ENCODE measurements around the gene PDLIM1.
A peak's percentile ranks its signal among the peaks of the same experiment; 100 is the strongest.

The PDLIM1 gene

DNA sequence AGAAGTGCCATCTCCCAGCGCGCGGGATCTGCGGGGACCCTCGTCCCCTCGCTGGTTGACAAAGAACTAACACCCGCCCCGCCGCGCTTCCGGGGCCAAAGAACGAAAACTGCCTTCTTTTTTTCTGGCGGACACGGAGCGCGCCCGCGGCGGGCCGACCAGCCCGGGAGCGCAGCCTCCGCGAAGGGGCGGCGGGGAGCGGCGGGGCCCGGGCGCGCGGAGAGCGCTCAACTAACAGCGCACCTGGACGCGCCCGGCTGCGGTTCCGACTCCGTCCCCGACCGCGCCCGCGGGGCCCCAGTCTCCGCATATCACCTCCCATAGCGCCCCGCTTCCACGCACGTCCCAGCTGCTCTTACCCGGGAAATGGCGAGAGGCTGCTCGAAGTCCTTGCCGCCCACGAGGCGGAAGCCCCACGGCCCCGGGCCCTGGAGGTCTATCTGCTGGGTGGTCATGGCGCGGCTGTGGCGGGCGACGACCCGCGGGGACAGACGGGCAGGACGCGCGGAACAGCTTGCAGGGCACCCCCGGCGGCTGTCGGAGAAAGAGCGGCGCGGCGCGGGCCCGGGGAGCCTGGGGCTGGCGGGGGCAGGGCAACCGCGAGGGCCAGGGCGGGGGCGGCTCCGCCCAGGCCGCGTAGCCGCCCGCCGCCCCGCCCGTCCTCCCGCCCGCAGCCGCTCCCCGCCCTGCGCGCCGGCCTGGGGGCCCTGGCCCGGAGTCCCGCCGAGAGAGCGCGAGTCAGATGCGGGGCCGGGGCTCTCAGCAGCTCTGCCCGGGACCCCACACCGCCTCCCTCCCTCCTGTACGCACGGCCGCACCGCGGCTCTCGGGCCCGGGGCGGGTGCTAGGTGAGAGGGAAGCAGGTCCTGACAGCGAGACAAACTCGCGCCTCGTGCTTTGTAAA, at the start of gene PDLIM1:
Gene PDLIM1, minus strand, starts transcription at position 543 of the 904 bp plus-strand sequence. Its CDS starts 88 bp downstream, at position 455.
- peak within 1 kb of the TSS; percentile 82 for H2AFZ ChIP-seq (ENCODE audit: low read length)
- peak within 1 kb of the TSS; percentile 92 for H3K4me3 ChIP-seq (ENCODE audit: low read length)
- H3K9me3 ChIP-seq (replicated peaks; ENCODE audit: insufficient read depth, low read length): no peaks in the 10 kb centered on the region
- H3K9ac ChIP-seq (ENCODE audit: low read length): peak within 1 kb of the TSS; percentile 90
- peaks cover 54% of the 10 kb centered on the region for H3K4me1 ChIP-seq (ENCODE audit: low read length)
- peak within 1 kb of the TSS; percentile 63; the same call in 1 of the 2 replicates for H3K27ac ChIP-seq (ENCODE audit: low read length)
- no peak for TF ChIP-seq EZH2phosphoT487 (IDR thresholded peaks at IDR 0.05; ENCODE audit: low read length)
- peak; percentile 31 for TF ChIP-seq CTCF (IDR thresholded peaks at IDR 0.05; ENCODE audit: low read length)
- peaks cover 42% of the 10 kb centered on the region for H3F3A ChIP-seq (ENCODE audit: insufficient read depth, low read length)
- peak within 1 kb of the TSS; percentile 92 for H3K4me2 ChIP-seq (ENCODE audit: low read depth, low read length)
- no peaks in the 10 kb centered on the region for H4K20me1 ChIP-seq (ENCODE audit: insufficient read depth, low read length)
- H3K9me2 ChIP-seq (replicated peaks; ENCODE audit: insufficient read depth, low read length): no peaks in the 10 kb centered on the region
- DNase-seq: peak; percentile 80
- no peaks in the 10 kb centered on the region for H3K36me3 ChIP-seq (replicated peaks; ENCODE audit: insufficient read depth, low read length)
- H3K79me2 ChIP-seq (ENCODE audit: low read length): peaks cover 47% of the 10 kb centered on the region
- H3K27me3 ChIP-seq (replicated peaks; ENCODE audit: insufficient read depth, low read length): no peaks in the 10 kb centered on the region

DNA sequence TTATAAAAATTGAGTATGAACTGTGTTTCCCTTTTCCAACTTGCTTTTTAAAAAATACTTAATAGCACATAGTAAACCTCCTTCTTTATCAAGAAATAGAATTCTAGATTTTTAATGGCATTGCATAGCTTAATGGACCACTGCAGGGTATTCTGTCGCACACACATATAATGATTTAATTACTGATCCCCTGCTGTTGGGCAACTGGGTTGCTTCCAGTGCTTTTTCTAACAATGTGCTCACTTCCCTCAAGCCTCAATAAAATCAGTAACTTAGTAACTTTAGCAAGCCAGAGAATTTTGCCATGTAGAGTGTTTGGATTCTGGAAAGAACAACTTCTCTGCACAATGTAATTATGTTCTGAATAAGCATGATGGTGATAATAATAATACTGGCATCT, 49.1 kb upstream of the PDLIM1 start:
- Histone ChIP-seq H3K4me3 (ENCODE audit: low read length) (no peak overlapping the region), H3K9me3 (replicated peaks; ENCODE audit: insufficient read depth, low read length) (no peaks in the 10 kb centered on the region), H3K27me3 (replicated peaks; ENCODE audit: insufficient read depth, low read length) (no peaks in the 10 kb centered on the region), H4K20me1 (ENCODE audit: insufficient read depth, low read length) (no peaks in the 10 kb centered on the region), H2AFZ (ENCODE audit: low read length) (no peak overlapping the region), H3K36me3 (replicated peaks; ENCODE audit: insufficient read depth, low read length) (no peaks in the 10 kb centered on the region), H3K4me1 (ENCODE audit: low read length) (no peaks in the 10 kb centered on the region), H3F3A (ENCODE audit: insufficient read depth, low read length) (no peaks in the 10 kb centered on the region), H3K9ac (ENCODE audit: low read length) (no peak overlapping the region), H3K9me2 (replicated peaks; ENCODE audit: insufficient read depth, low read length) (no peaks in the 10 kb centered on the region), H3K4me2 (ENCODE audit: low read depth, low read length) (no peak overlapping the region), H3K79me2 (ENCODE audit: low read length) (no peaks in the 10 kb centered on the region), H3K27ac (ENCODE audit: low read length) (no peak overlapping the region)
- DNase-seq: no peak
- no peak for TF ChIP-seq CTCF (IDR thresholded peaks at IDR 0.05; ENCODE audit: low read length)
- no peak for TF ChIP-seq EZH2 (optimal IDR thresholded peaks at IDR 0.05; ENCODE audit: low read depth, low read length)
- TF ChIP-seq EZH2phosphoT487 (IDR thresholded peaks at IDR 0.05; ENCODE audit: low read length): no peak

DNA sequence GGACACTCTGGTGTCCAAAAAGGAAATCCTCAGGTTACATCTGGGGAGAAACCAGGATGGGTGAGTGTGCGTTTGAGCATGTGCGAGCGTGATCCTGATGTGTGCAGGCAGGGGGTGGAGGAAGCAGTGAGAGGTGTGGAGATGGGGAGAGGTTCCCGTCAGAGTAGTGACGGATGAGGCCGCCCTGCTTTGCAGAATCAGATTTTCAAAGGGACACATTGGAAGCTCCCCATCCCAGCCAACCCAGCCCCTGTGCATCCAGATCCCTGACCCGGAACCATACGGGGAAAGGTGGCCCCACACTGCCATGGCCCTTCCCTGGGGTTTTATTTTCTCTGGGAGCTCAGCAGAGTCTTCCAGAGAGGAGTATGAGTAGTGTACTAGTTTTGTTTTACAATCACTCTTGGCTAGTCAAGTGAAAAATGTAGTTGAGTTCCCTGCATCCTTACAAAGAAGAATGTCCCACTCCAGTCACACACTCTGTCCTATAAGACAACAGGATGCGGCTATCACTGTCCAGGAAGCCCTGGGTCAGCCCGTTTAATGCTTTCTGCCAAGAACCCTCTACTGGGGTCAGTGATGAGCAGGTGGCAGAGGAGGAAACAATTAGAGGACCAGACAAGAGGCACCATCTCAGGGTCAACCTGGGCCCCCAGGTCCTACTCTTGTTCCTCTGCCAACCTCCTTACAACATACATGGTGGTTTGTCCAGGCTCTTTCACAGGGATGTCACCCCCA, 46.8 kb upstream of the PDLIM1 start:
- no peak for TF ChIP-seq EZH2 (optimal IDR thresholded peaks at IDR 0.05; ENCODE audit: low read depth, low read length)
- TF ChIP-seq EZH2phosphoT487 (IDR thresholded peaks at IDR 0.05; ENCODE audit: low read length): no peak
- no peak for TF ChIP-seq CTCF (IDR thresholded peaks at IDR 0.05; ENCODE audit: low read length)
- no peaks in the 10 kb centered on the region for H3K9me3 ChIP-seq (replicated peaks; ENCODE audit: insufficient read depth, low read length)
- no peaks in the 10 kb centered on the region for H3K79me2 ChIP-seq (ENCODE audit: low read length)
- no peak overlapping the region for H3K27ac ChIP-seq (ENCODE audit: low read length)
- H4K20me1 ChIP-seq (ENCODE audit: insufficient read depth, low read length): no peaks in the 10 kb centered on the region
- no peaks in the 10 kb centered on the region for H3K27me3 ChIP-seq (replicated peaks; ENCODE audit: insufficient read depth, low read length)
- H3K4me2 ChIP-seq (ENCODE audit: low read depth, low read length): no peak overlapping the region
- no peaks in the 10 kb centered on the region for H3K36me3 ChIP-seq (replicated peaks; ENCODE audit: insufficient read depth, low read length)
- DNase-seq: no peak
- no peaks in the 10 kb centered on the region for H3K9me2 ChIP-seq (replicated peaks; ENCODE audit: insufficient read depth, low read length)
- no peak overlapping the region for H3K4me3 ChIP-seq (ENCODE audit: low read length)
- H3F3A ChIP-seq (ENCODE audit: insufficient read depth, low read length): no peaks in the 10 kb centered on the region
- no peaks in the 10 kb centered on the region for H3K4me1 ChIP-seq (ENCODE audit: low read length)
- no peak overlapping the region for H2AFZ ChIP-seq (ENCODE audit: low read length)
- no peak overlapping the region for H3K9ac ChIP-seq (ENCODE audit: low read length)
